GM19193 (cell line): Measurements from ENCODE around the gene ADNP.

ENCODE experiments used
- POLR2A ChIP-seq: IDR thresholded peaks from 4 replicates; pipeline ENCODE4 v1.6.1; 2011; ENCODE audit not compliant: insufficient read depth, insufficient read length; ENCODE audit errors: extremely low read depth

The ADNP gene

GRCh38 chr20:50931306-50932015, at the start of gene ADNP:
Gene ADNP, minus strand, starts transcription at chr20:50931437. Its CDS starts 27,441 bp downstream, at chr20:50903996.
- peak; percentile 83 for TF ChIP-seq POLR2A

GRCh38 chr20:50980071-50980681, 48.9 kb upstream of the ADNP start:
- TF ChIP-seq POLR2A, result no peak

- no peak for TF ChIP-seq POLR2A
Measured at GRCh38 chr20:50977066-50978021, 46.1 kb upstream of the ADNP start.

- no peak for TF ChIP-seq POLR2A
Measured at GRCh38 chr20:50975701-50976330, 44.6 kb upstream of the ADNP start.

- TF ChIP-seq POLR2A, result no peak
Measured at GRCh38 chr20:50969912-50970311, 38.7 kb upstream of the ADNP start.

GRCh38 chr20:50969435-50969834, 38.2 kb upstream of the ADNP start:
- no peak for TF ChIP-seq POLR2A

GRCh38 chr20:50968289-50968688, 37.1 kb upstream of the ADNP start:
- TF ChIP-seq POLR2A, result no peak

- TF ChIP-seq POLR2A, result no peak
Measured at GRCh38 chr20:50967586-50967985, 36.3 kb upstream of the ADNP start.

- TF ChIP-seq POLR2A, result no peak
Measured at GRCh38 chr20:50959543-50960126, 28.4 kb upstream of the ADNP start.

GRCh38 chr20:50958615-50959542, 27.6 kb upstream of the ADNP start, which contains the start of gene MOCS3:
Gene MOCS3, plus strand, starts transcription at chr20:50958818. Its CDS starts 25 bp downstream, at chr20:50958843.
- no peak for TF ChIP-seq POLR2A

GRCh38 chr20:50957798-50958614, 26.8 kb upstream of the ADNP start, which contains the start of gene DPM1:
Gene DPM1, minus strand, starts transcription at chr20:50958532. Its CDS starts 9 bp downstream, at chr20:50958523.
- peak; percentile 98 for TF ChIP-seq POLR2A

GRCh38 chr20:50957276-50957675, 26.0 kb upstream of the ADNP start:
- TF ChIP-seq POLR2A, result no peak
